ENCODE measurements around the gene FBF1.

- TF ChIP-seq CTCF (IDR thresholded peaks at IDR 0.05) (no peak), POLR2A (IDR thresholded peaks at IDR 0.05) (no peak)
Measured at GRCh38 chr17:75891022-75891604, 49.7 kb downstream of the FBF1 start.

Measured in adrenal gland (tissue), 5 donors.